Adipocyte (in vitro differentiated cells): ENCODE measurements around the gene GK.
"Not testable (repeated sequence)": the region's sequence is repeated elsewhere in the genome, so short reads cannot be mapped to it uniquely, and the experiment has no call there.

Experiments
- DNase-seq: peaks from one replicate; pipeline ENCODE4 v3.0.0-alpha.2; 2015; ENCODE audit warnings: low read depth
- H3K27me3 ChIP-seq: replicated peaks from 2 replicates; pipeline ENCODE4 v1.7.0; 2013; ENCODE audit warnings: mild to moderate bottlenecking, low read length, moderate library complexity; ENCODE audit not compliant: control insufficient read depth, insufficient read depth
- H3K36me3 ChIP-seq: 2 replicates; pipeline ENCODE4 v1.7.0; 2013; ENCODE audit warnings: low read length, mild to moderate bottlenecking, moderate library complexity; ENCODE audit not compliant: control insufficient read depth, insufficient read depth, severe bottlenecking
- H3K4me1 ChIP-seq: 2 replicates; pipeline ENCODE4 v1.7.0; 2013; ENCODE audit warnings: mild to moderate bottlenecking, low read length, moderate library complexity; ENCODE audit not compliant: control insufficient read depth, insufficient read depth
- H3K4me3 ChIP-seq: 2 replicates; pipeline ENCODE4 v1.7.0; 2013; ENCODE audit warnings: mild to moderate bottlenecking, low read length, moderate library complexity
- H3K9ac ChIP-seq: 2 replicates; pipeline ENCODE4 v1.7.0; 2013; ENCODE audit warnings: mild to moderate bottlenecking, low read length, moderate library complexity
- H3K9me3 ChIP-seq: 2 replicates; pipeline ENCODE4 v1.7.0; 2013; ENCODE audit warnings: mild to moderate bottlenecking, low read length, moderate library complexity; ENCODE audit not compliant: control insufficient read depth

GK gene

GRCh38 chrX:30654989-30655607, 1.9 kb downstream of the GK start:
- Histone ChIP-seq H3K9me3 (no peaks in the 10 kb centered on the region), H3K4me3 (peak overlapping the region; percentile 5), H3K27me3 (no peaks in the 10 kb centered on the region), H3K9ac (no peak overlapping the region), H3K4me1 (peaks cover 3% of the 10 kb centered on the region), H3K36me3 (no peaks in the 10 kb centered on the region)
- DNase-seq, result no peak

GRCh38 chrX:30655991-30656390, 2.8 kb downstream of the GK start:
- no peak for DNase-seq
- Histone ChIP-seq H3K4me1 (peaks cover 3% of the 10 kb centered on the region), H3K4me3 (no peak overlapping the region), H3K9me3 (no peaks in the 10 kb centered on the region), H3K27me3 (no peaks in the 10 kb centered on the region), H3K36me3 (no peaks in the 10 kb centered on the region), H3K9ac (no peak overlapping the region)

GRCh38 chrX:30657196-30658161, 4.3 kb downstream of the GK start:
- H3K9me3 ChIP-seq, result no peaks in the 10 kb centered on the region
- H3K9ac ChIP-seq, result no peak overlapping the region
- H3K36me3 ChIP-seq, result no peaks in the 10 kb centered on the region
- no peak for DNase-seq
- H3K27me3 ChIP-seq, result no peaks in the 10 kb centered on the region
- H3K4me1 ChIP-seq, result peaks cover 3% of the 10 kb centered on the region
- H3K4me3 ChIP-seq, result no peak overlapping the region

- H3K9me3 ChIP-seq, result no peaks in the 10 kb centered on the region
- no peak overlapping the region for H3K9ac ChIP-seq
- H3K27me3 ChIP-seq, result no peaks in the 10 kb centered on the region
- H3K4me3 ChIP-seq, result no peak overlapping the region
- no peaks in the 10 kb centered on the region for H3K36me3 ChIP-seq
- DNase-seq, result peak; percentile 59
- peaks cover 3% of the 10 kb centered on the region for H3K4me1 ChIP-seq
Observed at GRCh38 chrX:30659421-30659820, 6.2 kb downstream of the GK start.

GRCh38 chrX:30661228-30661627, 8.0 kb downstream of the GK start:
- H3K4me1 ChIP-seq, result no peaks in the 10 kb centered on the region
- H3K36me3 ChIP-seq, result no peaks in the 10 kb centered on the region
- H3K4me3 ChIP-seq, result no peak overlapping the region
- no peak overlapping the region for H3K9ac ChIP-seq
- no peaks in the 10 kb centered on the region for H3K9me3 ChIP-seq
- no peaks in the 10 kb centered on the region for H3K27me3 ChIP-seq
- no peak for DNase-seq

- H3K27me3 ChIP-seq, result no peaks in the 10 kb centered on the region
- H3K4me1 ChIP-seq, result no peaks in the 10 kb centered on the region
- H3K36me3 ChIP-seq, result peaks cover 2% of the 10 kb centered on the region
- DNase-seq, result no peak
- H3K9me3 ChIP-seq, result no peaks in the 10 kb centered on the region
- H3K9ac ChIP-seq, result no peak overlapping the region
- H3K4me3 ChIP-seq, result no peak overlapping the region
Observed at GRCh38 chrX:30663322-30663721, 10.1 kb downstream of the GK start.

GRCh38 chrX:30665471-30665870, 12.2 kb downstream of the GK start:
- Histone ChIP-seq H3K27me3 (no peaks in the 10 kb centered on the region), H3K4me3 (no peak overlapping the region), H3K36me3 (peaks cover 11% of the 10 kb centered on the region), H3K4me1 (no peaks in the 10 kb centered on the region), H3K9me3 (no peaks in the 10 kb centered on the region), H3K9ac (no peak overlapping the region)
- DNase-seq, result no peak

GRCh38 chrX:30666094-30666493, 12.9 kb downstream of the GK start:
- H3K27me3 ChIP-seq, result no peaks in the 10 kb centered on the region
- peaks cover 12% of the 10 kb centered on the region for H3K36me3 ChIP-seq
- H3K9ac ChIP-seq, result no peak overlapping the region

GRCh38 chrX:30668581-30668980, 15.4 kb downstream of the GK start:
- Histone ChIP-seq H3K36me3 (peaks cover 12% of the 10 kb centered on the region), H3K4me1 (no peaks in the 10 kb centered on the region), H3K9ac (no peak overlapping the region), H3K9me3 (no peaks in the 10 kb centered on the region), H3K4me3 (no peak overlapping the region), H3K27me3 (no peaks in the 10 kb centered on the region)
- DNase-seq, result no peak

More at GRCh38 chrX:30666094-30666493, 12.9 kb downstream of the GK start:
- Histone ChIP-seq H3K4me1 (no peaks in the 10 kb centered on the region), H3K9me3 (no peaks in the 10 kb centered on the region), H3K4me3 (no peak overlapping the region)
- DNase-seq, result no peak

- H3K4me3 ChIP-seq, H3K4me1 ChIP-seq, H3K27me3 ChIP-seq, H3K9me3 ChIP-seq, H3K9ac ChIP-seq, DNase-seq: not testable (repeated sequence)
- peaks cover 12% of the 10 kb centered on the region for H3K36me3 ChIP-seq
Observed at GRCh38 chrX:30671189-30671588, 18.0 kb downstream of the GK start.

GRCh38 chrX:30673127-30673796, 20.0 kb downstream of the GK start:
- Histone ChIP-seq H3K36me3 (peaks cover 10% of the 10 kb centered on the region), H3K9me3 (no peaks in the 10 kb centered on the region), H3K4me3 (no peak overlapping the region), H3K27me3 (no peaks in the 10 kb centered on the region), H3K4me1 (no peaks in the 10 kb centered on the region), H3K9ac (no peak overlapping the region)
- DNase-seq, result no peak
